ENCODE data around the gene NRG2. TPM values are rescaled to one million over a fixed set of nuclear protein-coding genes. Genes with fewer than 3 reads are reported as not detected.

The NRG2 gene
- total and polyA plus RNA-seq, 2 donors (not counting 3 experiments of a cell fraction or from before 2014, with no cell fraction given), result 0.26 to 0.42 TPM

GRCh38 chr5:139867109-139867508, 176.0 kb downstream of the NRG2 start:
- ChIA-PET POLR2A (no interaction called here), CTCF (interaction anchor here (1.1 to 3.2 kb wide), 2 partner anchors 80 to 102 kb away, joined by 3 to 36 read pairs; no protein-coding TSS in a partner anchor)
- no peak overlapping the region for H3K4me2 ChIP-seq (ENCODE audit: insufficient read depth, low read length)
- no peaks in the 10 kb centered on the region for H3K79me2 ChIP-seq (ENCODE audit: control insufficient read depth, insufficient read depth, low read length)
- DNase-seq (ENCODE audit: low read depth, low spot score) (no peak), FAIRE-seq (no peak)
- H3K4me1 ChIP-seq (ENCODE audit: control insufficient read depth, extremely low read depth, insufficient read depth, low read length), result no peaks in the 10 kb centered on the region
- H3K9me3 ChIP-seq (replicated peaks; ENCODE audit: control insufficient read depth, insufficient read depth, low read length), result no peaks in the 10 kb centered on the region
- no peak overlapping the region for H3K4me3 ChIP-seq (replicated peaks in 1 of 3; ENCODE audit: insufficient read depth in 1 of 3, low read depth in 1 of 3, low read length in 3 of 3)
- H3K36me3 ChIP-seq (ENCODE audit: control insufficient read depth in 2 of 2, extremely low read depth in 1 of 2, insufficient read depth in 2 of 2, low read length in 2 of 2), result no peaks in the 10 kb centered on the region
- intact Hi-C loops (cut with micrococcal nuclease) (no loop called here), dilution Hi-C loops (cut with MboI; ENCODE audit: extremely low pct_ligation_motif_present, low sequenced_read_pairs) (no loop called here)
- H3K27ac ChIP-seq (ENCODE audit: insufficient read depth, low read depth, low read length), result no peak overlapping the region
- no peak overlapping the region for H2AFZ ChIP-seq (ENCODE audit: low read depth, low read length)
- no peaks in the 10 kb centered on the region for H4K20me1 ChIP-seq (replicated peaks; ENCODE audit: control insufficient read depth, extremely low read depth, insufficient read depth, low read length)
- no peaks in the 10 kb centered on the region for H3K9me1 ChIP-seq (replicated peaks; ENCODE audit: control insufficient read depth, extremely low read depth, insufficient read depth, low read length)
- no peak for TF ChIP-seq JUN (IDR thresholded peaks at IDR 0.05; ENCODE audit: borderline replicate concordance, insufficient read depth, insufficient read length, low read depth)
- no peak for TF ChIP-seq CTCF (IDR thresholded peaks at IDR 0.05; ENCODE audit: extremely low read depth in 1 of 2, insufficient read depth in 1 of 2, low read depth in 1 of 2, low read length in 2 of 2)
- no peak for TF ChIP-seq MYC (IDR thresholded peaks at IDR 0.05; ENCODE audit: low read depth, low read length)
- TF ChIP-seq POLR2AphosphoS5 (IDR thresholded peaks at IDR 0.05; ENCODE audit: insufficient read depth, low read depth, low read length), result no peak
- TF ChIP-seq MAX (IDR thresholded peaks at IDR 0.05; ENCODE audit: insufficient read depth, insufficient read length), result no peak
- no peak for TF ChIP-seq POLR2A (IDR thresholded peaks at IDR 0.05; ENCODE audit: low read depth, low read length)
- TF ChIP-seq GATA2 (IDR thresholded peaks at IDR 0.05; ENCODE audit: insufficient read depth, insufficient read length, low read depth, low read length), result no peak
- no peak for TF ChIP-seq FOS (IDR thresholded peaks at IDR 0.05; ENCODE audit: borderline replicate concordance, insufficient read depth, low read length)
- TF ChIP-seq EZH2 (IDR thresholded peaks at IDR 0.05; ENCODE audit: borderline replicate concordance, low read depth, low read length, severe bottlenecking), result no peak
- BruUV-seq (replicated peaks), result no TSS peak
- H3K27me3 ChIP-seq (ENCODE audit: control insufficient read depth in 2 of 2, insufficient read depth in 2 of 2, low read length in 2 of 2), result peaks cover 6 to 12% of the 10 kb centered on the region in 2 experiments
- H3K9ac ChIP-seq (replicated peaks; ENCODE audit: extremely low read depth, insufficient read depth, low read length), result no peak overlapping the region

Measured in endothelial cell of umbilical vein (primary cell).